SK-N-MC (cell line): Measurements from ENCODE around the gene TMEM63C.

ENCODE experiments used
- EZH2 ChIP-seq: fragments of 200-600 bp; sonication (generic); IDR thresholded peaks from one replicate; pipeline ENCODE4 v1.6.1; 2017; ENCODE audit warnings: antibody characterized with exemption
- FOXP2 ChIP-seq: optimal IDR thresholded peaks from 2 replicates; pipeline ENCODE3; 2011; ENCODE audit warnings: mild to moderate bottlenecking, moderate library complexity; ENCODE audit not compliant: insufficient read depth; ENCODE audit errors: extremely low read length, control extremely low read depth
- POLR2AphosphoS5 ChIP-seq: IDR thresholded peaks from 2 replicates; pipeline ENCODE4 v1.6.1; 2012; ENCODE audit warnings: mild to moderate bottlenecking, low read depth, low read length, borderline replicate concordance

DNA sequence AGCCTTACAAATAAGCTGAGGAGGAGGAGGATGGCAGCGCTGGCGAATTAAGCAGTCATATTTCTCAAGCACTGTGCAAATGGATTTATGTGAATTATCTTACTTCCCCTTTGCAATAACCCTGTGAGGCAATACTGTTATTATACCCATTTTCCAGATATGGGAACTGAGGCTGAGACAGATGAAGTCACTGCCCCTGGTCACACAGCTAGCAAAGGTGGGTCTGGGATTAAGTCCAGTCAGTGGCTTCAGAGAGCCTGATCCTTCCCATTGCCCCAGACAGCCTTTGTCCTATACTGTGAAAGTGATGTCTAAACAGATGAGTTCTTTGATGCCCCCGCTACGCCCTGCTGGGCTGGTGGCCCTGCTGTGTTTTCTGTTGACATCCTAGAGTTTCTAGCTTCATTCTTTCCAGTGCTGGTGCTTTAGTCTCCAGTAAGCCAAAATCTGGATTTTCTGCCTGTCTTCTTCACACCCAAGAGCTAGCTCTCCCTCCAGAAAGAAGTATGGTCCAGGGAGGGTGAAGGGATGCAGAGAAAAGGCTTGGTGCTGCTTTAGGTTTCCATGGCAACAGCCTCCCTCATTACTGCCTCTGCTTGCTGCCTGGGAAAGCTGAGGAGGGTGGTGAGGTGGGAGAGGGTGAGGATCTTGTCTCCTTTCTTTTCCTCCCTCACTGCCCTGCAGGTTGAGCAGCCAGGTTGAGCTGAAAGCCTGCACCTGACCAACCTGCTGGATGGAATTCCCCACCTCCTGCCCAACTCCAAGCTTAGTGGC lies 30.7 kb downstream of the TMEM63C start:
- TF ChIP-seq POLR2AphosphoS5, result no peak
- no peak for TF ChIP-seq EZH2
- no peak for TF ChIP-seq FOXP2
